Osteoblast (primary cell): ENCODE results near the gene AP2S1. TPM values are rescaled to one million over a fixed set of nuclear protein-coding genes. Genes with fewer than 3 reads are reported as not detected.
A peak's percentile ranks its signal among the peaks of the same experiment; 100 is the strongest.

Experiments used
- DNase-seq: peaks from one replicate; pipeline ENCODE4 v3.0.0; 2011; ENCODE audit warnings: low spot score, mixed read lengths; ENCODE audit not compliant: insufficient read length; ENCODE audit errors: missing footprints
- H2AFZ ChIP-seq: 2 replicates; pipeline ENCODE4 v1.6.0; 2011; ENCODE audit warnings: mild to moderate bottlenecking, low read length
- H3K27ac ChIP-seq: 2 replicates; pipeline ENCODE4 v1.5.1; 2011; ENCODE audit warnings: mild to moderate bottlenecking, low read depth, low read length, moderate library complexity
- H3K27me3 ChIP-seq: 2 replicates; pipeline ENCODE4 v1.6.0; 2012; ENCODE audit warnings: mild to moderate bottlenecking, control low read depth, inconsistent platforms, low read length, moderate library complexity; ENCODE audit not compliant: insufficient read depth
- H3K36me3 ChIP-seq: 2 replicates; pipeline ENCODE4 v1.5.1; 2011; ENCODE audit warnings: mild to moderate bottlenecking, low read length, control low read depth, moderate library complexity; ENCODE audit not compliant: insufficient read depth
- H3K4me1 ChIP-seq: 2 replicates; pipeline ENCODE4 v1.5.1; 2011; ENCODE audit warnings: mild to moderate bottlenecking, low read length, control low read depth, moderate library complexity; ENCODE audit not compliant: insufficient read depth
- H3K4me2 ChIP-seq: 2 replicates; pipeline ENCODE4 v1.6.0; 2011; ENCODE audit warnings: mild to moderate bottlenecking, low read length; ENCODE audit not compliant: insufficient read depth
- H3K4me3 ChIP-seq: fragments of 200-600 bp; sonication (generic); 3 replicates; pipeline ENCODE4 v1.5.1; 2012; ENCODE audit warnings: mild to moderate bottlenecking, low read length, inconsistent platforms; ENCODE audit not compliant: insufficient read depth
- H3K79me2 ChIP-seq: 2 replicates; pipeline ENCODE4 v1.6.0; 2012; ENCODE audit warnings: mild to moderate bottlenecking, low read length, control low read depth, inconsistent platforms; ENCODE audit not compliant: insufficient read depth
- H3K9me3 ChIP-seq: 2 replicates; pipeline ENCODE4 v1.5.1; 2011; ENCODE audit warnings: low read depth, low read length, control low read depth
- H4K20me1 ChIP-seq: 2 replicates; pipeline ENCODE4 v1.6.0; 2012; ENCODE audit warnings: mild to moderate bottlenecking, low read length, control low read depth; ENCODE audit not compliant: insufficient read depth
- CTCF ChIP-seq: IDR thresholded peaks from 2 replicates; pipeline ENCODE4 v1.5.1; 2011; ENCODE audit warnings: mild to moderate bottlenecking, low read depth, low read length, moderate library complexity; ENCODE audit errors: extremely low read depth
- total RNA-seq: library from RNA; depleted of rRNA; stranded (reverse); fragments of >200 nt; gene quantifications from 2 replicates; pipeline ENCODE4 v1.2.3, GENCODE V29; 2012

The AP2S1 gene
- total RNA-seq, 1 donor: 136 TPM

- Histone ChIP-seq H3K27ac (peak overlapping the region; percentile 17), H3K4me2 (no peak overlapping the region), H3K4me3 (no peak overlapping the region), H3K36me3 (peaks cover 65% of the 10 kb centered on the region), H3K79me2 (peaks cover 74% of the 10 kb centered on the region), H3K4me1 (peaks cover 4% of the 10 kb centered on the region), H3K27me3 (no peaks in the 10 kb centered on the region), H2AFZ (no peak overlapping the region), H3K9me3 (no peaks in the 10 kb centered on the region), H4K20me1 (peaks cover 28% of the 10 kb centered on the region)
- no peak for TF ChIP-seq CTCF
- peak; percentile 76 for DNase-seq
Observed at GRCh38 chr19:46844067-46844489, 6.6 kb downstream of the AP2S1 start.

GRCh38 chr19:46842791-46843190 is 7.9 kb downstream of the AP2S1 start:
- H4K20me1 ChIP-seq: peaks cover 20% of the 10 kb centered on the region
- no peaks in the 10 kb centered on the region for H3K27me3 ChIP-seq
- peaks cover 71% of the 10 kb centered on the region for H3K36me3 ChIP-seq
- no peaks in the 10 kb centered on the region for H3K9me3 ChIP-seq
- H3K4me1 ChIP-seq: peaks cover 4% of the 10 kb centered on the region
- H3K79me2 ChIP-seq: peaks cover 68% of the 10 kb centered on the region
- no peak overlapping the region for H3K4me2 ChIP-seq
- H3K4me3 ChIP-seq: no peak overlapping the region
- DNase-seq: no peak
- H3K27ac ChIP-seq: no peak overlapping the region
- no peak overlapping the region for H2AFZ ChIP-seq
- no peak for TF ChIP-seq CTCF

DNA sequence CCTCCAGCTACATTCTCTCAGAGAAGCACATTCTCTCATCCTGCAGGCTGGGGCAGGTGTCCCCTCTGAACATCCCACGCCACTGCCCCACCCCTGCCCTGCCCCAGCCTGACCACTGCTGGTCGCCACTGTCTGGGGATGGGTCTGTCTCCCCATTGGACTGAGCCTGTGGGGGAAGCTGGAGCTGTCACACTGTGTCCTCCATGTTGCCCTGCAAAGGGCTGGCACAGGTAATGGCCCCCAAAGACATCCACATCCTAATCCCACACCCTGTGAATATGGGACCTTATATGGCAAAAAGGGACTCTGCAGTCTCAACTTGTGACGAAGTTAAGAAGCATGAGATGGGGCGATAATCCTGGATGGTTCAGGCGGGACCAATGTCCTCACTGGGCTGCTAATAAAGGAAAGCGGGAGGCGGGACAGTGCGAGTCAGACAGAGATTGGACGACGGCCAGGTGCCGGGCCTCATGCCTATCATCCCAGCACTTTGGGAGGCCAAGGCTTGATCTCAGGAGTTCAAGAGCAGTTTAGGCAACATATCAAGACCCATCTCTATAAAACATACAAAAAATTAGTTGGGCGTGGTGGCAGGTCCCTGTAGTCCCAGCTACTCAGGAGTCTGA is 9.1 kb downstream of the AP2S1 start:
- no peak overlapping the region for H3K4me3 ChIP-seq
- H3K9me3 ChIP-seq: no peaks in the 10 kb centered on the region
- peak overlapping the region; percentile 58 for H3K27ac ChIP-seq
- DNase-seq: peak; percentile 93
- H3K36me3 ChIP-seq: peaks cover 70% of the 10 kb centered on the region
- TF ChIP-seq CTCF: no peak
- peaks cover 14% of the 10 kb centered on the region for H4K20me1 ChIP-seq
- H3K79me2 ChIP-seq: peaks cover 56% of the 10 kb centered on the region
- H3K4me2 ChIP-seq: no peak overlapping the region
- no peaks in the 10 kb centered on the region for H3K27me3 ChIP-seq
- H3K4me1 ChIP-seq: peaks cover 7% of the 10 kb centered on the region
- no peak overlapping the region for H2AFZ ChIP-seq

- Histone ChIP-seq H3K4me2 (no peak overlapping the region), H3K36me3 (peaks cover 69% of the 10 kb centered on the region)
Observed at GRCh38 chr19:46840498-46840942, 10.1 kb downstream of the AP2S1 start.

More at GRCh38 chr19:46840498-46840942, 10.1 kb downstream of the AP2S1 start:
- H3K4me1 ChIP-seq: peaks cover 4% of the 10 kb centered on the region
- DNase-seq: peak; percentile 88
- no peaks in the 10 kb centered on the region for H3K27me3 ChIP-seq
- H3K4me3 ChIP-seq: no peak overlapping the region
- H3K9me3 ChIP-seq: no peaks in the 10 kb centered on the region
- H3K79me2 ChIP-seq: peaks cover 45% of the 10 kb centered on the region
- peak overlapping the region; percentile 43 for H3K27ac ChIP-seq
- H4K20me1 ChIP-seq: peaks cover 9% of the 10 kb centered on the region
- no peak overlapping the region for H2AFZ ChIP-seq
- TF ChIP-seq CTCF: peak; percentile 89
